ENCODE results near the gene REC114.
A peak's percentile ranks its signal among the peaks of the same experiment; 100 is the strongest.
"Not testable (repeated sequence)": the region's sequence is repeated elsewhere in the genome, so short reads cannot be mapped to it uniquely, and the experiment has no call there.

The REC114 gene

GRCh38 chr15:73442968-73443367, at the start of gene REC114:
Gene REC114 (plus strand): TSS chr15:73443164. CDS start chr15:73443186, 22 bp downstream.
- no peak for DNase-seq (ENCODE audit: low read depth)

GRCh38 chr15:73393336-73393735, 49.6 kb upstream of the REC114 start:
- no peak for DNase-seq (ENCODE audit: low read depth)

GRCh38 chr15:73394782-73395181, 48.2 kb upstream of the REC114 start:
- no peak for DNase-seq (ENCODE audit: low read depth)

- no peak for DNase-seq (ENCODE audit: low read depth)
These were observed 47.3 kb upstream of the REC114 start for GRCh38 chr15:73395671-73396070.

- DNase-seq (ENCODE audit: low read depth), result no peak
These were observed 45.5 kb upstream of the REC114 start for GRCh38 chr15:73397461-73397860.

- no peak for DNase-seq (ENCODE audit: low read depth)
These were observed 44.1 kb upstream of the REC114 start for GRCh38 chr15:73398861-73399260.

GRCh38 chr15:73400222-73400621, 42.7 kb upstream of the REC114 start:
- DNase-seq (ENCODE audit: low read depth), result peak; percentile 80

- peak; percentile 7 for DNase-seq (ENCODE audit: low read depth)
These were observed 39.8 kb upstream of the REC114 start for GRCh38 chr15:73403171-73403570.

GRCh38 chr15:73414876-73415275, 28.1 kb upstream of the REC114 start:
- no peak for DNase-seq (ENCODE audit: low read depth)

- no peak for DNase-seq (ENCODE audit: low read depth)
These were observed 18.5 kb upstream of the REC114 start for GRCh38 chr15:73424506-73424905.

GRCh38 chr15:73425510-73425909, 17.5 kb upstream of the REC114 start:
- DNase-seq (ENCODE audit: low read depth), result no peak

- DNase-seq (ENCODE audit: low read depth), result no peak
These were observed 16.5 kb upstream of the REC114 start for GRCh38 chr15:73426323-73426994.

- DNase-seq (ENCODE audit: low read depth), result not testable (repeated sequence)
These were observed 11.6 kb upstream of the REC114 start for GRCh38 chr15:73431329-73431728.

GRCh38 chr15:73433873-73434272, 9.1 kb upstream of the REC114 start:
- DNase-seq (ENCODE audit: low read depth), result no peak

GRCh38 chr15:73436613-73437012, 6.4 kb upstream of the REC114 start:
- no peak for DNase-seq (ENCODE audit: low read depth)

GRCh38 chr15:73437543-73438109, 5.3 kb upstream of the REC114 start:
- DNase-seq (ENCODE audit: low read depth), result no peak

GRCh38 chr15:73438651-73439050, 4.3 kb upstream of the REC114 start:
- no peak for DNase-seq (ENCODE audit: low read depth)

GRCh38 chr15:73440571-73440970, 2.4 kb upstream of the REC114 start:
- DNase-seq (ENCODE audit: low read depth), result no peak

GRCh38 chr15:73442421-73442820, 543 bp upstream of the REC114 start:
- no peak for DNase-seq (ENCODE audit: low read depth)

- not testable (repeated sequence) for DNase-seq (ENCODE audit: low read depth)
These were observed 4.5 kb downstream of the REC114 start for GRCh38 chr15:73447471-73447870.

GRCh38 chr15:73448158-73448758, 5.3 kb downstream of the REC114 start:
- not testable (repeated sequence) for DNase-seq (ENCODE audit: low read depth)

GRCh38 chr15:73449980-73450379, 7.0 kb downstream of the REC114 start:
- DNase-seq (ENCODE audit: low read depth), result not testable (repeated sequence)

- no peak for DNase-seq (ENCODE audit: low read depth)
These were observed 11.1 kb downstream of the REC114 start for GRCh38 chr15:73454096-73454495.

GRCh38 chr15:73455876-73456275, 12.9 kb downstream of the REC114 start:
- DNase-seq (ENCODE audit: low read depth), result no peak
